Measurements from ENCODE around the gene RGS17. TPM values are rescaled to one million over a fixed set of nuclear protein-coding genes. Genes with fewer than 3 reads are reported as not detected.

The RGS17 gene
- total and polyA plus RNA-seq, 2 of the 13 experiments (the other 11 are each of a cell fraction or from before 2014, with no cell fraction given) = 0.04 TPM; not detected in 1

GRCh38 chr6:153043719-153044118 lies 87.4 kb downstream of the RGS17 start:
- Histone ChIP-seq H2AFZ (ENCODE audit: low read length) (no peak overlapping the region), H3K36me3 (replicated peaks in 1 of 2; ENCODE audit: control insufficient read depth in 1 of 2, insufficient read depth in 2 of 2, low read length in 2 of 2) (no peaks in the 10 kb centered on the region), H4K20me1 (ENCODE audit: insufficient read depth, low read length) (no peaks in the 10 kb centered on the region), H3K4me2 (ENCODE audit: low read depth, low read length) (no peak overlapping the region), H3K79me2 (ENCODE audit: insufficient read depth, low read length) (no peaks in the 10 kb centered on the region), H3K27ac (ENCODE audit: extremely low read length, insufficient read depth, low read length) (no peak overlapping the region), H3K4me3 (replicated peaks in 1 of 3; ENCODE audit: insufficient read depth in 1 of 3, low read depth in 2 of 3, low read length in 3 of 3) (no peak overlapping the region), H3K9ac (ENCODE audit: insufficient read depth, low read depth, low read length) (no peak overlapping the region), H3K9me3 (ENCODE audit: low read length) (no peaks in the 10 kb centered on the region), H3K27me3 (ENCODE audit: control insufficient read depth in 1 of 2, insufficient read depth in 2 of 2, low read length in 2 of 2) (no peaks in the 10 kb centered on the region), H3K4me1 (ENCODE audit: insufficient read depth, low read length) (no peaks in the 10 kb centered on the region)
- FAIRE-seq (no peak), DNase-seq (ENCODE audit: low spot score) (no peak), ATAC-seq (no peak)
- ChIA-PET CTCF (ENCODE audit: low intra/inter-chr PET ratio, low total read pairs) (no interaction called here), POLR2A (no interaction called here)
- WGBS (ENCODE audit: low lambda C conversion rate) = 29% methylated on average over 3 of the region's 3 CpGs
- no peak for TF ChIP-seq ZNF549 (CRISPR knock-in tag; IDR thresholded peaks at IDR 0.05)
- TF ChIP-seq, protein P1, sequence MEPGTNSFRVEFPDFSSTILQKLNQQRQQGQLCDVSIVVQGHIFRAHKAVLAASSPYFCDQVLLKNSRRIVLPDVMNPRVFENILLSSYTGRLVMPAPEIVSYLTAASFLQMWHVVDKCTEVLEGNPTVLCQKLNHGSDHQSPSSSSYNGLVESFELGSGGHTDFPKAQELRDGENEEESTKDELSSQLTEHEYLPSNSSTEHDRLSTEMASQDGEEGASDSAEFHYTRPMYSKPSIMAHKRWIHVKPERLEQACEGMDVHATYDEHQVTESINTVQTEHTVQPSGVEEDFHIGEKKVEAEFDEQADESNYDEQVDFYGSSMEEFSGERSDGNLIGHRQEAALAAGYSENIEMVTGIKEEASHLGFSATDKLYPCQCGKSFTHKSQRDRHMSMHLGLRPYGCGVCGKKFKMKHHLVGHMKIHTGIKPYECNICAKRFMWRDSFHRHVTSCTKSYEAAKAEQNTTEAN (CRISPR knock-in tag; conservative IDR thresholded peaks at IDR 0.05) = no peak
- no peak for TF ChIP-seq SOX5 (CRISPR knock-in tag; IDR thresholded peaks at IDR 0.05; ENCODE audit: borderline replicate concordance)
- TF ChIP-seq CEBPB (IDR thresholded peaks at IDR 0.05; ENCODE audit: borderline replicate concordance, low read depth, low read length) = no peak
- TF ChIP-seq, protein P2, sequence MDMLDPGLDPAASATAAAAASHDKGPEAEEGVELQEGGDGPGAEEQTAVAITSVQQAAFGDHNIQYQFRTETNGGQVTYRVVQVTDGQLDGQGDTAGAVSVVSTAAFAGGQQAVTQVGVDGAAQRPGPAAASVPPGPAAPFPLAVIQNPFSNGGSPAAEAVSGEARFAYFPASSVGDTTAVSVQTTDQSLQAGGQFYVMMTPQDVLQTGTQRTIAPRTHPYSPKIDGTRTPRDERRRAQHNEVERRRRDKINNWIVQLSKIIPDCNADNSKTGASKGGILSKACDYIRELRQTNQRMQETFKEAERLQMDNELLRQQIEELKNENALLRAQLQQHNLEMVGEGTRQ (IDR thresholded peaks at IDR 0.05; ENCODE audit: low read depth, low read length) = no peak
- TF ChIP-seq, protein P2 (CRISPR knock-in tag; IDR thresholded peaks at IDR 0.05; ENCODE audit: borderline replicate concordance) = no peak
- TF ChIP-seq SATB2 (CRISPR knock-in tag; IDR thresholded peaks at IDR 0.05) = no peak
- TF ChIP-seq TMF1 (CRISPR knock-in tag; IDR thresholded peaks at IDR 0.05; ENCODE audit: low read depth) = no peak
- TF ChIP-seq ZNF101 (CRISPR knock-in tag; IDR thresholded peaks at IDR 0.05; ENCODE audit: borderline replicate concordance, low read depth) = no peak
- TF ChIP-seq ZBTB44 (CRISPR knock-in tag; IDR thresholded peaks at IDR 0.05) = no peak
- TF ChIP-seq, protein P3, sequence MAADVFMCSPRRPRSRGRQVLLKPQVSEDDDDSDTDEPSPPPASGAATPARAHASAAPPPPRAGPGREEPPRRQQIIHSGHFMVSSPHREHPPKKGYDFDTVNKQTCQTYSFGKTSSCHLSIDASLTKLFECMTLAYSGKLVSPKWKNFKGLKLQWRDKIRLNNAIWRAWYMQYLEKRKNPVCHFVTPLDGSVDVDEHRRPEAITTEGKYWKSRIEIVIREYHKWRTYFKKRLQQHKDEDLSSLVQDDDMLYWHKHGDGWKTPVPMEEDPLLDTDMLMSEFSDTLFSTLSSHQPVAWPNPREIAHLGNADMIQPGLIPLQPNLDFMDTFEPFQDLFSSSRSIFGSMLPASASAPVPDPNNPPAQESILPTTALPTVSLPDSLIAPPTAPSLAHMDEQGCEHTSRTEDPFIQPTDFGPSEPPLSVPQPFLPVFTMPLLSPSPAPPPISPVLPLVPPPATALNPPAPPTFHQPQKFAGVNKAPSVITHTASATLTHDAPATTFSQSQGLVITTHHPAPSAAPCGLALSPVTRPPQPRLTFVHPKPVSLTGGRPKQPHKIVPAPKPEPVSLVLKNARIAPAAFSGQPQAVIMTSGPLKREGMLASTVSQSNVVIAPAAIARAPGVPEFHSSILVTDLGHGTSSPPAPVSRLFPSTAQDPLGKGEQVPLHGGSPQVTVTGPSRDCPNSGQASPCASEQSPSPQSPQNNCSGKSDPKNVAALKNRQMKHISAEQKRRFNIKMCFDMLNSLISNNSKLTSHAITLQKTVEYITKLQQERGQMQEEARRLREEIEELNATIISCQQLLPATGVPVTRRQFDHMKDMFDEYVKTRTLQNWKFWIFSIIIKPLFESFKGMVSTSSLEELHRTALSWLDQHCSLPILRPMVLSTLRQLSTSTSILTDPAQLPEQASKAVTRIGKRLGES (CRISPR knock-in tag; IDR thresholded peaks at IDR 0.05; ENCODE audit: borderline replicate concordance) = no peak
- no peak for TF ChIP-seq MAZ (IDR thresholded peaks at IDR 0.05; ENCODE audit: borderline replicate concordance, low read depth, low read length)
- no peak for TF ChIP-seq MAZ (CRISPR knock-in tag; IDR thresholded peaks at IDR 0.05; ENCODE audit: low read depth)
- TF ChIP-seq TEAD2 (CRISPR knock-in tag; IDR thresholded peaks at IDR 0.05) = no peak
- intact Hi-C loops (cut with micrococcal nuclease; ENCODE audit: unreplicated experiment) = no loop called here
- BruUV-seq (replicated peaks) = no TSS peak
- in situ Hi-C loops (cut with HindIII; ENCODE audit: extremely low pct_ligation_motif_present, low pct_unique_long_range_greater_than_20kb) = loop anchor here (25.0 kb wide), 1 partner anchor 469 kb away; no protein-coding TSS in a partner anchor
